ENCODE results near the gene TBC1D22A.

The TBC1D22A gene

GRCh38 chr22:47029244-47030074 is 267.0 kb downstream of the TBC1D22A start:
- no peaks in the 10 kb centered on the region for H3K36me3 ChIP-seq (ENCODE audit: control insufficient read depth, insufficient read depth, low read length, severe bottlenecking)
- H3K27me3 ChIP-seq (replicated peaks; ENCODE audit: control insufficient read depth, insufficient read depth, low read length) = no peaks in the 10 kb centered on the region
- H3K4me1 ChIP-seq (ENCODE audit: control insufficient read depth, insufficient read depth, low read length) = peaks cover 24% of the 10 kb centered on the region
- no peak for DNase-seq (ENCODE audit: low read depth)
- H3K9ac ChIP-seq (ENCODE audit: low read length) = no peak overlapping the region
- no peaks in the 10 kb centered on the region for H3K9me3 ChIP-seq (ENCODE audit: control insufficient read depth, low read length)
- H3K4me3 ChIP-seq (ENCODE audit: low read length) = no peak overlapping the region

GRCh38 chr22:47030143-47030661 is 267.8 kb downstream of the TBC1D22A start:
- no peaks in the 10 kb centered on the region for H3K9me3 ChIP-seq (ENCODE audit: control insufficient read depth, low read length)
- H3K27me3 ChIP-seq (replicated peaks; ENCODE audit: control insufficient read depth, insufficient read depth, low read length) = no peaks in the 10 kb centered on the region
- no peak for DNase-seq (ENCODE audit: low read depth)
- H3K9ac ChIP-seq (ENCODE audit: low read length) = no peak overlapping the region
- peaks cover 27% of the 10 kb centered on the region for H3K4me1 ChIP-seq (ENCODE audit: control insufficient read depth, insufficient read depth, low read length)
- no peak overlapping the region for H3K4me3 ChIP-seq (ENCODE audit: low read length)
- no peaks in the 10 kb centered on the region for H3K36me3 ChIP-seq (ENCODE audit: control insufficient read depth, insufficient read depth, low read length, severe bottlenecking)

- Histone ChIP-seq H3K27me3 (replicated peaks; ENCODE audit: control insufficient read depth, insufficient read depth, low read length) (no peaks in the 10 kb centered on the region), H3K4me3 (ENCODE audit: low read length) (no peak overlapping the region), H3K36me3 (ENCODE audit: control insufficient read depth, insufficient read depth, low read length, severe bottlenecking) (no peaks in the 10 kb centered on the region), H3K9ac (ENCODE audit: low read length) (no peak overlapping the region), H3K9me3 (ENCODE audit: control insufficient read depth, low read length) (no peaks in the 10 kb centered on the region), H3K4me1 (ENCODE audit: control insufficient read depth, insufficient read depth, low read length) (peaks cover 27% of the 10 kb centered on the region)
- no peak for DNase-seq (ENCODE audit: low read depth)
Measured at GRCh38 chr22:47030881-47031627, 268.6 kb downstream of the TBC1D22A start.

GRCh38 chr22:47031628-47031915 is 269.1 kb downstream of the TBC1D22A start:
- no peaks in the 10 kb centered on the region for H3K36me3 ChIP-seq (ENCODE audit: control insufficient read depth, insufficient read depth, low read length, severe bottlenecking)
- H3K27me3 ChIP-seq (replicated peaks; ENCODE audit: control insufficient read depth, insufficient read depth, low read length) = no peaks in the 10 kb centered on the region
- H3K4me1 ChIP-seq (ENCODE audit: control insufficient read depth, insufficient read depth, low read length) = peaks cover 24% of the 10 kb centered on the region
- H3K9ac ChIP-seq (ENCODE audit: low read length) = no peak overlapping the region
- no peaks in the 10 kb centered on the region for H3K9me3 ChIP-seq (ENCODE audit: control insufficient read depth, low read length)
- no peak for DNase-seq (ENCODE audit: low read depth)
- H3K4me3 ChIP-seq (ENCODE audit: low read length) = no peak overlapping the region

DNA sequence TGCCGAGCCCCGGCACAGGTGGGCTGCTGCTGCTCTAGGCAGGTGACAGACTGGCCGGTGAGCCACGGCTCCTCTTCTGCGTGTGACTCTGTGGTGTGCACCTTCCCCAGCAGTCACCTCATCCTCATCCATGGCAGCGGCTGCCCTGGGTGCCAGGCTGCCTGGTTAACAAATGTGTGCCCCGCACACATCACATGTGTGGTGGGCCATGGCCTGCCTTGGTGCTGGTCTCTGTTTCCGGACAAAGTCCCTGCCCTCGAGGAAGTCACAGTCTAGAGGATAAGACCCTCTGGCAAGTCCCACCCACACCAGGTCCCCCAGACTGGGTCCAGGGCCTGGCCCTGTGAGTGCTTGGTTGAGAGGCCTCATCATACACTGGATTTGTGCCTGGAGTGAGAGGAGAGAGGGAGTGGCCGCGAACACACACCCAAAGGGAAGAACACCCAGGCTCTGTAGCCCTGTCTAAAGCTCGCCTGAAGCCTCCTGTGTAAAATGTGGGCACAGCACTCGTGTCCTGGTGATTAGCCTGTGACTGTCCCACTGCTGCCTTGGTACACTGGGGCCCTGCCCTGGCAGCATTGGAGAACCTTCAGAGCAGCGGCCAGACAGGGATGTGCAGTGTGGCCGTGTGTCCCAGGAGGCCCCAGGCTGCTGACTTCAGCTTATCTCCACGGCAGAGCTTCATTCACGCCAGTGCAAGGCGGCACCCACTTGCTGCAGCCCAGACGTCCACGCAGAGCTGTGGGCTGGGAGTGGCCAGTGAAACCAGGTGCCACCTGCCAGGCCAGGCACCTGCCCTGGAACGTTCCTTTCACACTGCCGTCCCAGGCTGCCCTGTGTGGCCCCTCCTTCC is 269.9 kb downstream of the TBC1D22A start:
- H3K4me1 ChIP-seq (ENCODE audit: control insufficient read depth, insufficient read depth, low read length) = peaks cover 24% of the 10 kb centered on the region
- DNase-seq (ENCODE audit: low read depth) = no peak
- H3K27me3 ChIP-seq (replicated peaks; ENCODE audit: control insufficient read depth, insufficient read depth, low read length) = no peaks in the 10 kb centered on the region
- no peaks in the 10 kb centered on the region for H3K9me3 ChIP-seq (ENCODE audit: control insufficient read depth, low read length)
- H3K9ac ChIP-seq (ENCODE audit: low read length) = no peak overlapping the region
- no peaks in the 10 kb centered on the region for H3K36me3 ChIP-seq (ENCODE audit: control insufficient read depth, insufficient read depth, low read length, severe bottlenecking)
- no peak overlapping the region for H3K4me3 ChIP-seq (ENCODE audit: low read length)

- Histone ChIP-seq H3K4me3 (ENCODE audit: low read length) (no peak overlapping the region), H3K9ac (ENCODE audit: low read length) (no peak overlapping the region), H3K4me1 (ENCODE audit: control insufficient read depth, insufficient read depth, low read length) (peaks cover 24% of the 10 kb centered on the region), H3K27me3 (replicated peaks; ENCODE audit: control insufficient read depth, insufficient read depth, low read length) (no peaks in the 10 kb centered on the region), H3K9me3 (ENCODE audit: control insufficient read depth, low read length) (no peaks in the 10 kb centered on the region), H3K36me3 (ENCODE audit: control insufficient read depth, insufficient read depth, low read length, severe bottlenecking) (no peaks in the 10 kb centered on the region)
- DNase-seq (ENCODE audit: low read depth) = no peak
Measured at GRCh38 chr22:47032956-47033647, 270.7 kb downstream of the TBC1D22A start.

- Histone ChIP-seq H3K4me1 (ENCODE audit: control insufficient read depth, insufficient read depth, low read length) (peaks cover 24% of the 10 kb centered on the region), H3K36me3 (ENCODE audit: control insufficient read depth, insufficient read depth, low read length, severe bottlenecking) (no peaks in the 10 kb centered on the region)
- no peak for DNase-seq (ENCODE audit: low read depth)
Measured at GRCh38 chr22:47033648-47034000, 271.2 kb downstream of the TBC1D22A start.

DNA sequence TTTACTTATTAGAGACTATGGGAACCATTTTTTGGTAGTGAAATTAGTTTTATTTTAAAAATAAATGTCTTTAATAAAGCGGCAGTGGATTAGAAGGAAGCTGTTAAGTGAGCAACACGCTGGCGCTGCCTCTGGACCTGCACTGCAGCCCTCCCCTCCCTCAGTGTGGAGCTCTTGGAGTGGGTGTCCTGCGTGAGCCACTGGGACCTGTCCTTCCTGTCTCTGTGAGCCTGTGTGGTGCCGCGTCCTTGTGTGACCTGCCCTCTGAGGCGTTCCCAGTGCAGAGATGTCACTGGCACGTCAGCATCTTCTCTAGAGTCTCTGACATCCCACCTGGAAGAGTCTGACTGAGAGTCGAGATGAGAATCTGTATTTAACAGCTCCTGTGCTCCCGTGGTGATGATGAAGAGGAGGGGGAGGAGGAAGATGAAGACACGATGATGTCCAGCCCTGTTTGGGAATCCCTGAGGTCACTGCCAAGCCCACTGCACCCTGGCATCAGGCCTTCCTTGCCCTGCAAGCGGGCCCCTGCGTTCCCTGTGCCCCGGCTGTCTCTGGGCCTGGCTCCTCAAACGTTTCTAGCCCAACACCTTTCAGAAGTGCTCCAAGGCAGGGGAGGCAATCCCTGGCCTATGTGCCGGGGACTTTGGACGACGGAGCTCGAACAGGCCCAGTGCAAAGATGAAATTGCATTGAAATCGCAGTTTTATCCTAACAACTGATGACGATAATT is 271.8 kb downstream of the TBC1D22A start:
- no peak overlapping the region for H3K4me3 ChIP-seq (ENCODE audit: low read length)
- H3K9me3 ChIP-seq (ENCODE audit: control insufficient read depth, low read length) = no peaks in the 10 kb centered on the region
- H3K4me1 ChIP-seq (ENCODE audit: control insufficient read depth, insufficient read depth, low read length) = peaks cover 24% of the 10 kb centered on the region
- no peak for DNase-seq (ENCODE audit: low read depth)
- H3K9ac ChIP-seq (ENCODE audit: low read length) = no peak overlapping the region
- no peaks in the 10 kb centered on the region for H3K36me3 ChIP-seq (ENCODE audit: control insufficient read depth, insufficient read depth, low read length, severe bottlenecking)
- H3K27me3 ChIP-seq (replicated peaks; ENCODE audit: control insufficient read depth, insufficient read depth, low read length) = no peaks in the 10 kb centered on the region

More at GRCh38 chr22:47033648-47034000, 271.2 kb downstream of the TBC1D22A start:
- H3K4me3 ChIP-seq (ENCODE audit: low read length) = no peak overlapping the region
- no peaks in the 10 kb centered on the region for H3K9me3 ChIP-seq (ENCODE audit: control insufficient read depth, low read length)
- H3K9ac ChIP-seq (ENCODE audit: low read length) = no peak overlapping the region
- no peaks in the 10 kb centered on the region for H3K27me3 ChIP-seq (replicated peaks; ENCODE audit: control insufficient read depth, insufficient read depth, low read length)

GRCh38 chr22:47034905-47035419 is 272.5 kb downstream of the TBC1D22A start:
- H3K4me3 ChIP-seq (ENCODE audit: low read length) = no peak overlapping the region
- H3K9ac ChIP-seq (ENCODE audit: low read length) = no peak overlapping the region
- no peak for DNase-seq (ENCODE audit: low read depth)
- no peaks in the 10 kb centered on the region for H3K27me3 ChIP-seq (replicated peaks; ENCODE audit: control insufficient read depth, insufficient read depth, low read length)
- H3K36me3 ChIP-seq (ENCODE audit: control insufficient read depth, insufficient read depth, low read length, severe bottlenecking) = no peaks in the 10 kb centered on the region
- no peaks in the 10 kb centered on the region for H3K9me3 ChIP-seq (ENCODE audit: control insufficient read depth, low read length)
- H3K4me1 ChIP-seq (ENCODE audit: control insufficient read depth, insufficient read depth, low read length) = peaks cover 23% of the 10 kb centered on the region

DNA sequence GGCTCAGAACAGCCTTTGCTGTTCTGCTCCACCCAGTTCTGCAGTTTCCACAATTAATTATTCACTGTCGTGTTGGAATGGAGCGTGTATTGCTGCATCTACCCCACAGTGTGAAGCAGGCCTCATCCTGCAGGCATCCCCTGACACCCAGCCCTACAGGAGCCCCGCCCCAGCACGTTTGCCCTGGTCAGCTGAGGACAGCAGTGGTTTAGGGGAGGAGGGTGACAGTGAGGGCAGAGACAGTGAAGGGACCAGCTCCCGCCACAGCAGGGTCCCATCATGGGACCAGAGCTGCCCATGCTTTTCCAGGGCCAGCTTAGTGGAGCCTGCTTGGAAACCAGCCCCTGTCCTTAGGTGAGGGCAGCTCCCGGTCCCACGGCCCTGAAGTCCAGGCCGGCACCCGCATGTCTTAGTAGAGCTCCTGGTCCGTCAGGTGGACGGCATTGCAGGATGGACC is 273.0 kb downstream of the TBC1D22A start:
- H3K9ac ChIP-seq (ENCODE audit: low read length) = no peak overlapping the region
- no peak overlapping the region for H3K4me3 ChIP-seq (ENCODE audit: low read length)
- no peaks in the 10 kb centered on the region for H3K9me3 ChIP-seq (ENCODE audit: control insufficient read depth, low read length)
- DNase-seq (ENCODE audit: low read depth) = no peak
- no peaks in the 10 kb centered on the region for H3K36me3 ChIP-seq (ENCODE audit: control insufficient read depth, insufficient read depth, low read length, severe bottlenecking)
- peaks cover 18% of the 10 kb centered on the region for H3K4me1 ChIP-seq (ENCODE audit: control insufficient read depth, insufficient read depth, low read length)
- H3K27me3 ChIP-seq (replicated peaks; ENCODE audit: control insufficient read depth, insufficient read depth, low read length) = no peaks in the 10 kb centered on the region

Measured in adipocyte (in vitro differentiated cells).